Fibroblast of lung (primary cell): ENCODE measurements around the gene DCLK2.

ENCODE experiments used
- EZH2 ChIP-seq: IDR thresholded peaks from 2 replicates; pipeline ENCODE4 v1.5.1; 2012; ENCODE audit warnings: low read length, control low read depth, mild to moderate bottlenecking; ENCODE audit errors: missing control alignments
- TF ChIP-seq, protein P1 (sequence below), 2 donors: IDR thresholded peaks in 1 of 2; conservative IDR thresholded peaks in 1 of 2; 1 replicate in 1 of 2; 2 replicates in 1 of 2; pipeline ENCODE4 v1.5.1; 2011 to 2012; ENCODE audit warnings: low read length in 2 of 2, control low read depth in 1 of 2, inconsistent platforms in 1 of 2, low read depth in 1 of 2, mild to moderate bottlenecking in 1 of 2

DNA sequence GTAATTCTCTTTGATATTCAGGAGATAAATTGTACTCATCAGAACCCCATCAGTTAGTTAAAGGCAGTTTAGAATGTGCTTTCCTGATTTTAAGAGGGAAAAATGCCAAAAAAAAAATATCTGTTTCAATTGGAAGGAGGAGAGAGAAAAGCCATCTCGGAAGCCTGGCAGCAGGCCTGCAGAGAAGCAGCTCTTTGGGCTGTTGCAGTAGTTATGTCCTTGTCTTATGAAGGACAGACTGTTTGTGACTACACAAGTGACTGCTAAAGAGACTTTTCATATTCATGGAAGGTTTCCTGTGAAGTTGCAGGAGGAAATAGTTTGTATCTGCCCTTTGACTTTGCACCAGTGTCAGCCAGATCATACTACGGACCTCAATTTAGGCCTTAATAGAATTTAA is 88.8 kb downstream of the DCLK2 start:
- TF ChIP-seq, protein P1, sequence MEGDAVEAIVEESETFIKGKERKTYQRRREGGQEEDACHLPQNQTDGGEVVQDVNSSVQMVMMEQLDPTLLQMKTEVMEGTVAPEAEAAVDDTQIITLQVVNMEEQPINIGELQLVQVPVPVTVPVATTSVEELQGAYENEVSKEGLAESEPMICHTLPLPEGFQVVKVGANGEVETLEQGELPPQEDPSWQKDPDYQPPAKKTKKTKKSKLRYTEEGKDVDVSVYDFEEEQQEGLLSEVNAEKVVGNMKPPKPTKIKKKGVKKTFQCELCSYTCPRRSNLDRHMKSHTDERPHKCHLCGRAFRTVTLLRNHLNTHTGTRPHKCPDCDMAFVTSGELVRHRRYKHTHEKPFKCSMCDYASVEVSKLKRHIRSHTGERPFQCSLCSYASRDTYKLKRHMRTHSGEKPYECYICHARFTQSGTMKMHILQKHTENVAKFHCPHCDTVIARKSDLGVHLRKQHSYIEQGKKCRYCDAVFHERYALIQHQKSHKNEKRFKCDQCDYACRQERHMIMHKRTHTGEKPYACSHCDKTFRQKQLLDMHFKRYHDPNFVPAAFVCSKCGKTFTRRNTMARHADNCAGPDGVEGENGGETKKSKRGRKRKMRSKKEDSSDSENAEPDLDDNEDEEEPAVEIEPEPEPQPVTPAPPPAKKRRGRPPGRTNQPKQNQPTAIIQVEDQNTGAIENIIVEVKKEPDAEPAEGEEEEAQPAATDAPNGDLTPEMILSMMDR (conservative IDR thresholded peaks at IDR 0.05 in 1 of 2, IDR thresholded peaks at IDR 0.05 in 1 of 2; ENCODE audit: low read depth in 1 of 2, low read length in 2 of 2) = no peak
- TF ChIP-seq EZH2 = no peak
